ENCODE results near the gene EGFR. TPM values are rescaled to one million over a fixed set of nuclear protein-coding genes. Genes with fewer than 3 reads are reported as not detected.

EGFR gene
- total RNA-seq, 1 donor from 2014 or later, result 144 TPM

DNA sequence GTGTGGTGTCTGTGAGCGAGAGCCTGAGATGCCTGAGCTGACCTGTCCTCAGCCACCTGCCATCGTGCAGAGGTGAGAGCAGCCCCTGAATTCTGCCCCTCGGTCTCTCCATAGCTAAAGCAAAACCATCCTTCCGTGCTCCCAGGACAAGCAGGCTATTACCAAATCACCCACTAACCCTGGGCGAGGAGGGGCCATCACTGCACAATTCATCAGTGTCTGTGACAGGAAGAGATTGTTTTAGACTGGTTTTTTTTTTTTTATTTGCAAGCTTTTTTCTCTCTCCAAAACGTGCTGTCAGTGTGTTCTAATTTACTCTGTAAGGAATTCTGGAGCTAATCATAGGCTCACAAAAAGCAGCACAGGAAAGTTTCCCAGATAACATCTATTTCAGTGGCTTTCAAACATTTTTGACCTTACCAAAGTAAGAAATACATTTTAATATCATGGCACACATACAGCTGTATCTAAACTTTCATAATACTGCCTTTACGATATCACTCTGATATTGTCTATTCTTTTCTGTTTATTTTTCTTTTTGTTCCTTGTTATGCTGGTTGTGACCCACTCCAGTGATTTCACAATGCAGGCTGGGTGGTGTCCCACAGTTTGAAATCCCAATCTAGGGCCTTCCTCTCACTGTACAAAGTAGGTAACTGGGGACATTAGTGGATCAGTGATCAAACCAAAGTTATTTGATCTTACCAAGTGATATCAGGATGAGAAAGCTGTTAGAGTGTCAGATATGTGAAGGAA lies 62.8 kb downstream of the EGFR start:
- DNase-seq (ENCODE audit: low spot score), result no peak

GRCh38 chr7:55082228-55082603 lies 63.4 kb downstream of the EGFR start:
- no peak for DNase-seq (ENCODE audit: low spot score)

- no peak for DNase-seq (ENCODE audit: low spot score)
These were observed 64.4 kb downstream of the EGFR start for GRCh38 chr7:55083206-55083605.

DNA sequence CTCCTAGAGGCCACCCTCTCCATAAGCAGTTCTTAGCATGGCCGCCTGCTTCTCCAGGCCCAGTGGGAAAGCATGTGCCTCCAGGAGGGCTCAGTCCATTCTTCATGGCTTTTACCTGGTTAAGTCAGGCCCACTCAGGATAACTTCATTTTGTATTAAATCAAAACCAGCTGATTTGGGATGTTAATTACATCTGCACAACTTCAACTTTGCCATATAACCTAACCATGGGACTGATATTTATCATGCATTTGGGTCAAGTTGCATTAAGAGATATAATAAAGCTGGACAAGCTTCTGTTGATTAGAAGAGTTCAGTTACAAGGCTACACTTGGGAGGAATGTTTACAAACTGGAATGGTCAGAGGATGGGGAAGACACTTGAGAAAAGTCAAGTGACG lies 65.5 kb downstream of the EGFR start:
- no peak for DNase-seq (ENCODE audit: low spot score)

GRCh38 chr7:55085511-55086412 lies 66.9 kb downstream of the EGFR start:
- DNase-seq (ENCODE audit: low spot score), result no peak

DNA sequence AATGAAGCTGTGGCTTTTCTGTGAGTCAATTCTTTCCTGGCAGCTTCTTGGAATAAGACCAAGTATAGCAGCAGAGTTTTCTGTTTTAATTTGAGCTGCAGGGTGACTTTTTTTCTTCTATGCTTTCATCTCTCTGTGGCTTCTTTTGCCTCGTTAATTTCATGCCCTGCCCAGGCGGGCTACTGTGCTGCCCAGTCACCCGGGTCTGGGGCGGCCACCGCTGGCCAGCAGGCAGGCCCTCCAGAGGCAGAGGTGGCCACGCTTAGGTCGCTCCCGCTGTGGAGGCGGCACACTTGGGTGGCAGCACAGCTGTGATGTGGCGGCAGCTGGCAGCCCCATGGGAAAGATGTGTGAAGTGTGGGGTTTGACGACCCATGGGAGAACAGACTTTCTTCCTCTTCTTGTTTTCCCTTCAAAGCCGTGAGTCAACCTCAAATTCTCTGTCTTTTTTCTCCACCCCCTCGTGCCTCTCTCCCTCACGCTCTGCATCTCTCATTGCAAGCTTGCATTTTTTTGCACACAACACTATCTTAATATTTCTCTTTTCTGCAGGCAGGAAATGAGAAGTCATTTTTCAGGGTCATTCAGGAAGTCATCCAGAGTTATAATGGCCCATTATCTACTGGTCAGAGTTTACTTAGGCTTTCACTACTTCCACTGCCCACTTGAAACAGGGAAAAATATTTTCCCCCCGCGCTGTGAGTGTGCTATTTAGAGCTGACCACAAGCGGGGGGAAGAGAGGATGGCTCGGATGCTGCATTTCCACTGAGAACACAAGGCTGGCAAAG lies 67.8 kb downstream of the EGFR start:
- no peak for DNase-seq (ENCODE audit: low spot score)

GRCh38 chr7:55087521-55087961 lies 68.7 kb downstream of the EGFR start:
- DNase-seq (ENCODE audit: low spot score), result no peak

DNA sequence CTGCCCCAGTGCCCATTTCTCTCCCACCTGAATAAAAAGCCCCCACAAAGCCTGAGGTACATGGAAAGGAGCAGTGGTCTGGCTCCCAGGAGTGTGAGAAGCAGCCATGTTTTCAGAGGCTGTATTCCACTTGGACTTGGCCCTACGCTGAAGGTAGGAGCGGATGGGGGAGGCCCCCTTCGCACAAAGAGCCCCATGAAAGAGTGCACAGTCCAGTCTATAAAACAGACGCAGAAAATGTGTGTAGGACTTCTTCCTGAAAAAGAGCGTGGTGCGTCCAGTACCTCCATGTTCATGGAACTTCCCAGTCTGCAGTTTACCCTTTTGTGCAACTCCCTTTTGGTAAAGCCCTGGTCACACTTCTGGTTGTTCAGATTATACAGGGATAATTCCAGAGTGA lies 69.3 kb downstream of the EGFR start:
- no peak for DNase-seq (ENCODE audit: low spot score)

DNA sequence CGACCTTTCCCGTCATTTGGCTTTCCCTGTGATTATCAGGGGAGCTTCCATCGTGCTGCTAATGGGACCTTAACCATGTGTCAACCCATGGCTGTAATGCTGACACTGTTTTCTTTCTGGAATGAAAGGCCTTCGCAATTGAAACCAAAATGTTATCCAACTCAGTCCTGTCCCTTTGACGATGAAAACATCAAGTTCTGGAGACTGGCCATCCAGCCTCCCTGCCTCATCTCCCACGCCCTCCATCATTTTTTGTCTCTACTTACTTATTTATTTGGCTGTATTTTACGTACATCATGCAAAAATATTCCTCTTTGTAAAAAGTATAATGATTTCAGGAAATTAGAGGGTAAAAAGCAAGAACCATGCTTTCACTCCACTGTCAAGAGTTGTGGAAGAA lies 69.8 kb downstream of the EGFR start:
- DNase-seq (ENCODE audit: low spot score), result no peak

GRCh38 chr7:55092186-55092974 lies 73.6 kb downstream of the EGFR start:
- DNase-seq (ENCODE audit: low spot score), result no peak

GRCh38 chr7:55092975-55093373 lies 74.2 kb downstream of the EGFR start:
- DNase-seq (ENCODE audit: low spot score), result no peak

GRCh38 chr7:55093674-55094073 lies 74.9 kb downstream of the EGFR start:
- DNase-seq (ENCODE audit: low spot score), result no peak

GRCh38 chr7:55094092-55094690 lies 75.4 kb downstream of the EGFR start:
- DNase-seq (ENCODE audit: low spot score), result no peak

DNA sequence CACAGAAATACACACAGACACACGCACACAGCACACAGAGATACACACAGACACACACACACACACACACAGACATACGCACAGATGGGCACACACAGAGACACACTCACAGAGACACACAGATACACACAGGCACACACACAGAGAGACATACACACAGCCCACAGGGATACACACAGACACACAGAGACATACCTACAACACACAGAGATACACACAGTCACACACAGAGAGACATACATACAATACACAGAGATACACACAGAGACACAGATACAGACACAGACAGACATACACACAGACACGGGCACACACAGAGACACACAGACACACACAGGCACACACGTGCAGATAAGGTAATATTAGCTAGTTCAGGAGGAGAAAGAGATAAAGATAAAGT lies 76.9 kb downstream of the EGFR start:
- DNase-seq (ENCODE audit: low spot score), result no peak

- no peak for DNase-seq (ENCODE audit: low spot score)
These were observed 77.5 kb downstream of the EGFR start for GRCh38 chr7:55096323-55096722.

DNA sequence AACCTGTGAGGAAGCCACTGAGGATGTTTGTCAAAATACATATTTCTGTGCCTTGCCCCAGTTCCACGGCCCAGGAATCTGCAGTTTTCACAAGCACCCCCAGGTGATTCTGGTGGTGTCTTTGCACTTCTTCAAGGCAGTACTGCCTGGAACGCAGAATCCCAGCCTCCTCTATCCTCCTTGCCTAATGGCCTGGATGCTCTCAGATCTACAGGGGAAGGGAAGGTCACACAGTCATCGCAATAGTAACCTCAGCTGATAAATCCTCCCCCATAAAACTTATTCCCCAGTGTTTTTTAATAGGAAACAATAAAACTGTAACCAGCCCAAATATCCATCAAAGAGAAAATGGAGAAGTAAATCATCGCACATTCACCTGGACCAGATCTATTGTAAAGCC lies 78.3 kb downstream of the EGFR start:
- no peak for DNase-seq (ENCODE audit: low spot score)

DNA sequence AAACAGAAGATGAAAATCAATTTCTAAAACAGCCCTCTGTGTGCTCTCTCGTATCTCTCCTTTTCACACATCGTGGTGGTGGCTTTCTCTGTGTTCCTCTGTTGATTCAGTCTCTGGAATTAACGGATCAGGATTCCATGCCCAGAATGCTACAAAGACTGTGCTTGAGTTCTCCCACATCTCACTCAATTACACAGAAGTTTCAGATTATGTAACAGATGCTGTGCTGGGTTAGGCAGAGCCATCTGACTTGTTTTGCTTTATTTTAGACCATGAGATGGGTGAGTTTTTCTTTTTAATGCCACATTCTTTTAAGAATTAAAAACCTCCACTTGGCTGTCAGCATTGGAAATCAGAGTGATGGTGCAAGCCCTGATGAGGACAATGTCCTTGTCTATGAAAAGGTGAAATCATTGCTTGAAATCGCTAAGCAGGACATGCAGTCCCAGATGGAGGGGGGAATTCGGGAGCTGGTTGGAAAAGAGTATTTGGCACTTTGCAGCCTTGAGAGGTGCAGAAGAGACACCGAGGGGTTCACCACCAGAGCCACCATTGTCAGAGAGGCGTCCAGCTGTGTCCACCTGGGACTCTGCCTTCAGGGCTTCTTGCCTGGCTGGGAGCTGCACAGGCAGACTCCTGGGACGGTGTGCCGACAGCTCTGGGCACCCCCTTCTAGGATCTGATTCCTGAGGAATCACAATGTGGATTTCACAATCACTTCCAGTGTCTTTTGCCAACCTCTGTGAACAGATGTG lies 80.4 kb downstream of the EGFR start:
- no peak for DNase-seq (ENCODE audit: low spot score)

DNA sequence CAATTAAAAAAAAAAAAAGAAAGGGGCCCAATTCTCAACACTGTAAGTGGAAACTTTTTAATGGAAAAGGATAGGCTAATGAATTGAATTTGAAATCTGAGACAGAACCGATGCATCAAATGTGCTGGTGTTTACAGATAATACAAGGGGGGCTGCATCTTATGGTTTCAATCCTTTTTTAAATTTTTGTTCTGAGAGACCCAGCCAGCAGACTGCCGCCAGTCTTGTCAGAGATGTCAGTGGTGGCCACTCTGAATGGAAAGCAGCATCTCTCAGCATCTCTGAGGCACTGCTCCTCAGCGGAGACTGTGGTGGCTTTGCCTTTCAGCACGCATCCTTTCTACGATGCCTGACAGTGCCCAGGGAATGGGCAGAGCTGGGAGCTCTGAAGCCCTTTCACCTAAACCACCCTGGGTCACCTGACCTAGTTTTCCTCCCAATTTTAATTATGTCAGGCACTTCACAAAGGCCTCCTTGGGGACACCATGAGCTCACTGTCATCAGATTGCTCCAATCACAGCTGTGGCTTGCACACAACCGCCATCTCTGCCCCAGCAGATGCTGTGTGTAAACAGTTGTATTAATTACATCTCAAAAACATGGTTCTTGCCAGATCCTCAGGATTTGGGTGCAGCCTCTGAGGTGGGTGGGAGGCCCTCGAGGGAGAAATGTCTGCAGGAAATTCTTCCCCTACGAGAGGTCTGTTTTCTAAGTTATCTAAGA lies 81.2 kb downstream of the EGFR start:
- no peak for DNase-seq (ENCODE audit: low spot score)

GRCh38 chr7:55100544-55101327 lies 81.9 kb downstream of the EGFR start:
- DNase-seq (ENCODE audit: low spot score), result peak; percentile 61

All from ureter (tissue), 1 donor.